Activated CD8-positive, alpha-beta memory T cell treated with anti-CD3 and anti-CD28 coated beads for 48 hours (primary cell): Measurements from ENCODE around the gene PLCB1.

Experiments used
- DNase-seq, 3 experiments: peaks; one replicate each; pipeline ENCODE4 v3.0.0-alpha.2; 2020; ENCODE audit warnings: low read depth in 2 of 3, low spot score in 2 of 3

PLCB1 gene

DNA sequence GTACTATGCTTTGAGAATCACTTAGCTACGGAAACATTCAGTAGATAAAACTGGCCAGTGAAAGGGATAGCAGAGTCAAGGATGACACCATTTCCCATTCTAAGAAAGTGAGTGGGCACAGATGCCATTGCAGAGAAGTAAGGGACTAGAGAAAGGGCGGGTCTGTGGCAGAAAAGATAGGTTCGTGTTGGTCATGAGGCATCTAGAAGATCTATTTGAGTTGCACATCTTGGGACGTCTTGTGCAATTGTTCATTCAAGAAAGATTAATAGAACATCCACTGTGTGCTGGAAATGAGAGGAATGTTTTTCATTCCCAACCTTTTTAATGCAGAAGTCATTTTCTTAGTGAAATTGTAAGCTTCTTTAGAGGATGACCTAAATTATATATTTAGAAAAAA lies 161.7 kb downstream of the PLCB1 start:
- no peak for DNase-seq

- DNase-seq, result no peak
Observed at GRCh38 chr20:8296536-8296935, 164.5 kb downstream of the PLCB1 start.

DNA sequence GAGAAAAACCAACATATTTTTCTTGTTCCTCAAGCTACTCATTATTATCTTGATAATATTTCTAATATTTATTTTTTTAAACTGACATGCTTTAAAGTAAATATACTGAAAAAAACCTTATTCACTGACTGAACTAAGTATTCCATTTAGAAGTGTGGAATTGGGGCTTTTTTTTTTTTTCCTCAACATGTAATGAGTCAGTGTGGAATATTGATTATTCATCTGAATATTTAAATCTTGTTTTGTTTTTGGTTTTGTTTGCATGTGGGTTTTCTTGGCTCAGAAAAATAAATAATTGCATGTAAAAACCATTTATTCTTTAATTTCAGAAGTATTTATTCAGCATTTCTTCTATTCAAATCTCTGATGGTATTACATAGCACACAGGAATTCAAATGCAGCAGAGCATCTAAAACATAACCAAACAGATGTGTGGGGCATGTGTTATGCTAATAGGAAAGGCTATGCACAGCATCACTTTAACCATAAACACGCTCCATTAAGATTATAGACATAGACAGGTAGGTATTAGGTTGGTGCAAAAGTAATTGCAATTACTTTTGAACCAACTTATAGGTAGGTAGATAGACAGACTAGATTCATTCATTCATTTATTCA lies 166.5 kb downstream of the PLCB1 start:
- no peak for DNase-seq

DNA sequence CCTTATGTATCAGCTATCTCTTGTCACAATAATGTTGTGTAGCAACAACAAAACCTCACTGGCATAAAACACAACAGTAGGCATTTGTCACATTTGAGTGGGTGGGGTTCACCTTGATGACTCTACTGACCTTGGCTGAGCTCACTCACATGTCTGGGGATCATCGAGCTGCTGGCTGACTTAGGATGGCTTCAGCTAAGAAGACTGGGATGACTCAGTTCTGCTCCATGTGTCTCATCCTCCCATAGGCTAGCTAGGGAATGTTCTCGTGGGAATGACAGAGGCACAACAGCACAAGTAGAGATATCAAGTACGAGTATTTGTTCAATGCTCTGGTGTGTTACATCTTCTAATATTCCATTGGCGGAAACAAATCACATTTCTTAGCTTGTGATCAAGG lies 167.9 kb downstream of the PLCB1 start:
- no peak for DNase-seq

DNA sequence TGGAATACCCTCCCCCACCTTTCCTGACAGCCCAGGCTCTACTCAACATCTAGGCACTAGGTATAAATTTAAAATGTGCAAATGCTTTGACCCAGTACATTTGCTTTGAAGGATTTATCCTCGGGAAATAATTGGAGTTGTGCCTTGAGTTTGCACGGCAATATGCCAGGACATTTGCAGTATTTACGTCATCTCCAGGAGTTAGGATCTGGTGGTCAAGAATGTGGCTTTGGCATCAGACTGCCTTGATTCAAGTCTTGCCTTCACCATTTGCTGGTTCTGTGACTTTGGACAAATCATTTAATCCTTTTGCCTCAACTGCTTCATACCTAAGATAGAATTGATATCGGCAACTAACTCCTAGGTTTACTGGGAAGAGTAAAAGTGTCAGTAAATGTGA lies 169.6 kb downstream of the PLCB1 start:
- DNase-seq, result no peak

DNA sequence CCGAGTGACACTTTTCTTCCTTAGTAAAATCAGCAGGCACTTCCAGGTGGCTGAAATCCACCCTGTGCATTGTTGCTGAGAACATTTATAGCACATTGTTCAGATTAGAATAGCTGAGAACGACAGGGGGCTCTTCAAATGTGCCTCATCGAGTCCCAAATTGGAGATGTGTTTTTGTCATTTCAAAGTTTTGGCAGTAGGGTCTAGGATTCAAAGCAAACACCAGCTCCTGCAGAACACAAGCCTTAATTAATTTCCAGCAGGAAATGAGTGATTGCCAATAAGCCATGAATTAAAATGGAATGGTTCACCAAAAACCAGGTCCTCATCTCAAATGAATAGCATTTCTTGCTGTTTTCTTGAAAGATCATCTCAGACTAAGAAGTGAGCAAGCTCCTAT lies 171.6 kb downstream of the PLCB1 start:
- no peak for DNase-seq

- DNase-seq, result no peak
Observed at GRCh38 chr20:8304124-8304816, 172.2 kb downstream of the PLCB1 start.

- peak; percentile 13 to 39 (median 32) for DNase-seq
Observed at GRCh38 chr20:8305449-8305978, 173.4 kb downstream of the PLCB1 start.

GRCh38 chr20:8306937-8307336 lies 174.9 kb downstream of the PLCB1 start:
- DNase-seq, result no peak

- DNase-seq, result no peak
Observed at GRCh38 chr20:8309634-8310033, 177.6 kb downstream of the PLCB1 start.

- no peak for DNase-seq
Observed at GRCh38 chr20:8310618-8311017, 178.6 kb downstream of the PLCB1 start.

DNA sequence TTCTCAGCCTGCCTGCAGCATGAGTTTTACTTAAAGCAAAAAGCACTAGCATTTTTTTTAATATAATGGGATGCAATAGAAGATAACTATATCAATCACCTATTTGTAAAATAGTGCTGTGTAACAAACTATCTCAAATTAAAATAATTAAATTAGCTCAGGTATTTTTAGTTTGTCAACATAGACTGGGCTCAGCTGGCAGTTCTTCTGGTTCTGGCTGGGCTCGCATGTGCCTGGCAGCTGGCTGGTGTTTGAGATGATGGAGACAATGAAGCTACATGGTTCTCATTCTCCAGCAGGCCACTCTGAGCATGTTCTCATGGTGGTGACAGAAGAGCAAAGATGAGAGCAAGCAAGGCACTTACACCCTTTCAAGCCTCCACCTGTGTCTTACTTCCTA lies 181.0 kb downstream of the PLCB1 start:
- DNase-seq, result no peak

DNA sequence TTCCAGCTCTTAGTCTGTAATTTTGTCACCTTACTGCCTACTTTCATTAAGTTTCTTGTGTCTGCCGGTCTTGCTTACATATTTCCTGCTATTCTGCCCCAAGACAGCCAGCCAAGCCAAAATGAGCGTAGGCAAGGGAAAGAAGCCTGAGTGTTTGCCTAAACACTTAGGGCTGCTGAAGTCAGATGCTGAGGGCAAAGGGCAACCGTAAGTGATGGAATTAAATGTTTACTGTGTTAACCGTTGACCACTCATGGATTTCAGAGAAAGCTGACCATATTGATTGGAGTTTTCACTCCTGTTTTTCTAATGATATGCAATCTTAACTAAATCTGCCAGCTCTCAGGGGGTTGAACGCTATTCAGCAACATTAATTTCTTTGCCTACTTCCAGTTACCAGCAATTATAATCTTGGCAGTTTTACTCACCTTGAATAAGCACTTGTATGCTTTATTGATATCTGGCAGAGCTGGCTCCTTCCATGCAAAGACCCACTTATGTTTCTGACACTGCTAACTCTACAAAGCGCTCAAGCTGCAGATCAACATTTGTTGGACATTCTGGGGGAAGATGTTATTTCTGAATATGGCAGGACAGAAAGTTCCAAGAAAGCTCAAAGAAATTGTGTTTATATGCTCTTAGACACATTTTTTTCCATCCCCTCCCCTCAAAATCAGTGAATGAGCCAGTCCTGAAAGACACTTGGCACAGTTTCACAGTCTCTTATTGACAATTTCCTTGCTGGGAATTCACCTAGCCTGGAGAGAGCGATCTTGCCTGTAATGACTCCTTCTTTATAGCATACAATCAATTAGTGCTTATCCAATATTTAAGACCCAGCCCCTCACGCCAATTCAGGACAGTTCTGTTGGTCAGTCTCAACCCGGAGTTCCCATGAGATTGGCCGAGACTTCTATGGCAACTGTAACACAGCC lies 183.8 kb downstream of the PLCB1 start:
- no peak for DNase-seq

GRCh38 chr20:8317448-8317847 lies 185.4 kb downstream of the PLCB1 start:
- no peak for DNase-seq

GRCh38 chr20:8318965-8319625 lies 187.0 kb downstream of the PLCB1 start:
- no peak for DNase-seq

DNA sequence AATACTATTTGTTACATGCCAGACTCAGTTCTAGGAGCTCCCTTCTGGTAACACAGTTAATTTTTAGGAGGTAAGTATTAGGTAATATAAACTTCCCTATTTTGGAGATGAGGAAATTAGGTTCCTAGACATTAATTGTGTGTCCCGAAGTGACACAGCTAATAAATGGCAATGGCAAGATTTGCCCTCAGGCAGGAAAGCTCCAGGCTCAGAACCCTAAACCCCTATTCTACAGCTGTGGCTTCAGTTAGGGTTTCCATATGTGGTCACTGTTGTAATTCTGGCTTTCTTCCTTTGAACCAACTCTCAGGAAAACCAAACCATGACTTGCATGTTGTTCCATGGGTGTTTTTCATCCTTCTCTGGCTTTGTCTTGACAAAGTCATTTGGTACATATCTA lies 188.2 kb downstream of the PLCB1 start:
- no peak for DNase-seq

DNA sequence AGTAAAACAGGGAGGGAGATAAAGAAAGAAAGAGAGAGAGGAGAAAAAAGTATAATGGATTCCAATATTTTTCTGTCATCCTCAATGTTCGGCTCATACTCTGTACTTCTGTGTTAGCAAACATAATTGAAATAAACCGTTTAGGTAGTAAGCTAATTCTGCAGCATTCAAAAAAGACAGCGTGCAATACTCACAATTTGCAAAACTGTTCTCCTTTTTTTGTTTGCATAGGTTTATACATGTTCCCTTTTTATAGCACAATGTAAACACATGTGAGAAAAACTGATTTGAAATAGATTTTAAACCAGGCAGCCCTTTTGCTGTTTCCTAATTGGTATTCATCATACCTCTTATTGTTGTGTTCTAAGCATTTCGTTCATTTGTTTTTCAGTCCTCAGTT lies 188.9 kb downstream of the PLCB1 start:
- DNase-seq, result no peak

DNA sequence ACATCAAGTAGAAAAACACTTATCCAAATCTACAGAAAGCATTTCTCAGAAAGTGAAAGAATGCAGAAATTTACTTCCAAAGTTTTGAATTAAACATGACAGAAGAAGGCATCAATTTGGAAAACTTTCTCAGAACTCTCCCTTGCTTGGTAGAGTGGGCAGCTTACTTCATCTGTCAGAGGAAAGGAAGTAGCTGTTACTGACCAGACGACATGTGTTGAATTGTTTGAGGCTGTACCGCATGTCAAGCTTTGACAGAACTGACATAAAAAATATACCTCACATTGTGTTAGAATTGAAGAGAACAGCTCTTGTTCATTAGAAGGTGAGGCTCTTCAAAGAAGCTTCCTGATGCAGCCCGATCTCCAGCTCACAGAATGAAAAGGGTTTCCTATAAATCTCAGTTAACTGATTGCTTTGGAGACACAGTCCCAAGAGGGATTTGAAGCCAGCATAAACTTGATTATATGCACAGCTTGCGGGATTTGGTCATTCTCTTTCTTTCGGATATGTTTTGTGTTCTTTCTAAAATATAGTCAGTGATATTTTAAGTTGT lies 190.7 kb downstream of the PLCB1 start:
- DNase-seq, result no peak

GRCh38 chr20:8326191-8326590 lies 194.1 kb downstream of the PLCB1 start:
- no peak for DNase-seq

GRCh38 chr20:8326899-8327298 lies 194.8 kb downstream of the PLCB1 start:
- no peak for DNase-seq

DNA sequence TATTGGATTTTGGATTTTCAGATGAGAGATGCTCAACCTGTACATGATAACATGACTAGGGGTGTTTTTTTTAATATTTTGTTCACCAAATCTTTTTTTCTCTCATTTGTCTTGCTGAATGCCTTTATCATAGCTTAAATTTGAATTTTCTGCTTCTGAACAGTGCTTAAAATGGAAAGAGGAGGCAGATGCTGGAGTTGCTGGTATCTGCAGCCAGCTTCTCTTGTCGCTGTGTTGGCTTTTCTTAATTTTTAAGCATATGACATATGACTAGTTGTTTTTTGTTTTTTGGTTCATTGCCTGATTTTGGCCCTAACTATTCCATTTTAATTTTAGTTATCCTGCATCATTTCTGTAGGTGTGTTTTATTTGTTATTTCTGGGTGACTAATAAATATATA lies 196.1 kb downstream of the PLCB1 start:
- no peak for DNase-seq
